ENCODE data around the gene UGT1A8.
"Not testable (repeated sequence)": the region's sequence is repeated elsewhere in the genome, so short reads cannot be mapped to it uniquely, and the experiment has no call there.

UGT1A8 gene

DNA sequence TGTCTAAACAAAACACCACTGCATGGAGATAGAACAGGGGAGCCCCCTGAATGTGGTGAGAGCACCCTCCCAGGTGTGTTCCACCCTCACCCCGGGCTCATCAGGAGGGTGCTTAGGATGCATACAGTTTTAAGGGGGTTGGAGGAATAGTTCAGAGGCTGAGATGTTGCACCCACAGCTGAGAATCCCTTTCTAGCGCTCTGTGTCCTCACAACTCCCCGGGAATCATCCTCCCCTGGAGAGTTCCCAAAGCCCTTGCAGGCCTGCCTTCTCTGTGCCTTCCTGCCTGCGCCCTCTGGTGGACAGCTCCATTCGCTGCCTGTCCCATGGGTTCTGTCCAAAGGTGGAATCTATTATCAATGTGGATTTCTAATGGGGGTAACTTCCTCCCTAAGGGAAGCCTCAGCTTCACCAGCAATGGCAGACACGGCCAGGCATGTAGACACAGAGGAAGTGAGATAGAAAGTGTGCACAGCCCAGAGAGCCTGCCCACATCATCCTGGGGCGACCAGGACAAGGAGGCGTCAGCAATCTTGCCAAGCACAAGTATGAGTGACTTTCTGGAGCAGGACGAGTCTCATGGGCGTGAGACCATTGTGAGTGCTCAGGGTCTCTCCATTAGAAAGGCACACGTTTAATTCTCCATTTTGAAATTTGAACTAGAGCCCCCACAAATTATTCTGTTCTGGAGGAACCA is 94.0 kb downstream of the UGT1A8 start:
- peak; percentile 62 for DNase-seq (ENCODE audit: low spot score)
- TF ChIP-seq, protein P1, sequence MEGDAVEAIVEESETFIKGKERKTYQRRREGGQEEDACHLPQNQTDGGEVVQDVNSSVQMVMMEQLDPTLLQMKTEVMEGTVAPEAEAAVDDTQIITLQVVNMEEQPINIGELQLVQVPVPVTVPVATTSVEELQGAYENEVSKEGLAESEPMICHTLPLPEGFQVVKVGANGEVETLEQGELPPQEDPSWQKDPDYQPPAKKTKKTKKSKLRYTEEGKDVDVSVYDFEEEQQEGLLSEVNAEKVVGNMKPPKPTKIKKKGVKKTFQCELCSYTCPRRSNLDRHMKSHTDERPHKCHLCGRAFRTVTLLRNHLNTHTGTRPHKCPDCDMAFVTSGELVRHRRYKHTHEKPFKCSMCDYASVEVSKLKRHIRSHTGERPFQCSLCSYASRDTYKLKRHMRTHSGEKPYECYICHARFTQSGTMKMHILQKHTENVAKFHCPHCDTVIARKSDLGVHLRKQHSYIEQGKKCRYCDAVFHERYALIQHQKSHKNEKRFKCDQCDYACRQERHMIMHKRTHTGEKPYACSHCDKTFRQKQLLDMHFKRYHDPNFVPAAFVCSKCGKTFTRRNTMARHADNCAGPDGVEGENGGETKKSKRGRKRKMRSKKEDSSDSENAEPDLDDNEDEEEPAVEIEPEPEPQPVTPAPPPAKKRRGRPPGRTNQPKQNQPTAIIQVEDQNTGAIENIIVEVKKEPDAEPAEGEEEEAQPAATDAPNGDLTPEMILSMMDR (IDR thresholded peaks at IDR 0.05; ENCODE audit: extremely low read depth, missing control alignments) = peak; percentile 90

DNA sequence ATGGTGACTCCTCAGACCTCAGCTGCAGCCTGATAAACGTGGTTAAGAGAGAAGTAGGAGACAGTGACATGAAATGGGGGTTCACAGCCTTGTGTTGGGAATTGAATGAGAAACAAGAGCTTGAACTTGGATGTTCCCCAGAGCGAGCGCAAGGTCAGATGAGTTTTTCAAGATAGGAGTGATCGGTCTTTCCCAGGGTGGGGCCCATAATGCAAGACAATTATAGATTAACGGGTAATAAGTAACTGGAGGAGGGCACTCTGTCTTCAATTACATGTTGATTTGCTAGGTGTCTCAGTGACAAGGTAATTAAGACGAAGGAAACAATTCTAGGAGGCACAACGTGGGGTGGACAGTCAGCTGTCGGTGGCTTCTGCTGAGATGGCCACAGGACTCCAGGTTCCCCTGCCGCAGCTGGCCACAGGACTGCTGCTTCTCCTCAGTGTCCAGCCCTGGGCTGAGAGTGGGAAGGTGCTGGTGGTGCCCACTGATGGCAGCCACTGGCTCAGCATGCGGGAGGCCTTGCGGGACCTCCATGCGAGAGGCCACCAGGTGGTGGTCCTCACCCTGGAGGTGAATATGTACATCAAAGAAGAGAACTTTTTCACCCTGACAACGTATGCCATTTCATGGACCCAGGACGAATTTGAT is 95.3 kb downstream of the UGT1A8 start, which contains the start of gene UGT1A5:
Gene UGT1A5, plus strand, starts transcription at position 297 of the 651 bp plus-strand sequence. Its CDS starts 85 bp downstream, at position 382.
- TF ChIP-seq, protein P1 (IDR thresholded peaks at IDR 0.05; ENCODE audit: extremely low read depth, missing control alignments) = no peak
- no peak for DNase-seq (ENCODE audit: low spot score)

DNA sequence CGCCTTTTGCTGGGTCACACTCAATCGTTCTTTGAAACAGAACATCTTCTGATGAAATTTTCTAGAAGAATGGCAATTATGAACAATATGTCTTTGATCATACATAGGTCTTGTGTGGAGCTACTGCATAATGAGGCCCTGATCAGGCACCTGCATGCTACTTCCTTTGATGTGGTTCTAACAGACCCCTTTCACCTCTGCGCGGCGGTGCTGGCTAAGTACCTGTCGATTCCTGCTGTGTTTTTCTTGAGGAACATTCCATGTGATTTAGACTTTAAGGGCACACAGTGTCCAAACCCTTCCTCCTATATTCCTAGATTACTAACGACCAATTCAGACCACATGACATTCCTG is 95.8 kb downstream of the UGT1A8 start:
- TF ChIP-seq, protein P1 (IDR thresholded peaks at IDR 0.05; ENCODE audit: extremely low read depth, missing control alignments) = no peak
- DNase-seq (ENCODE audit: low spot score) = no peak

GRCh38 chr2:233714121-233714520 is 96.7 kb downstream of the UGT1A8 start:
- TF ChIP-seq, protein P1 (IDR thresholded peaks at IDR 0.05; ENCODE audit: extremely low read depth, missing control alignments) = no peak
- no peak for DNase-seq (ENCODE audit: low spot score)

DNA sequence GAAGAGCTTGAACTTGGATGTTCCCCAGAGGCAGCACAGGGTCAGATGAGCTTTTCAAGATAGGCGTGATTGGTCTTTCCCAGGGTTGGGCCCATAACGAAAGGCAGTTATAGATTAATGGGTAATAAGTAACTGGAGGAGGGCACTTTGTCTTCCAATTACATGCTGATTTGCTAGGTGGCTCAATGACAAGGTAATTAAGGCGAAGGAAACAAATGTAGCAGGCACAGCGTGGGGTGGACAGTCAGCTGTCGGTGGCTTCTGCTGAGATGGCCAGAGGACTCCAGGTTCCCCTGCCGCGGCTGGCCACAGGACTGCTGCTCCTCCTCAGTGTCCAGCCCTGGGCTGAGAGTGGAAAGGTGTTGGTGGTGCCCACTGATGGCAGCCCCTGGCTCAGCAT is 101.1 kb downstream of the UGT1A8 start, which contains the start of gene UGT1A4:
Gene UGT1A4, plus strand, starts transcription at position 185 of the 400 bp plus-strand sequence. Its CDS starts 85 bp downstream, at position 270.
- TF ChIP-seq, protein P1 (IDR thresholded peaks at IDR 0.05; ENCODE audit: extremely low read depth, missing control alignments) = no peak
- no peak for DNase-seq (ENCODE audit: low spot score)

DNA sequence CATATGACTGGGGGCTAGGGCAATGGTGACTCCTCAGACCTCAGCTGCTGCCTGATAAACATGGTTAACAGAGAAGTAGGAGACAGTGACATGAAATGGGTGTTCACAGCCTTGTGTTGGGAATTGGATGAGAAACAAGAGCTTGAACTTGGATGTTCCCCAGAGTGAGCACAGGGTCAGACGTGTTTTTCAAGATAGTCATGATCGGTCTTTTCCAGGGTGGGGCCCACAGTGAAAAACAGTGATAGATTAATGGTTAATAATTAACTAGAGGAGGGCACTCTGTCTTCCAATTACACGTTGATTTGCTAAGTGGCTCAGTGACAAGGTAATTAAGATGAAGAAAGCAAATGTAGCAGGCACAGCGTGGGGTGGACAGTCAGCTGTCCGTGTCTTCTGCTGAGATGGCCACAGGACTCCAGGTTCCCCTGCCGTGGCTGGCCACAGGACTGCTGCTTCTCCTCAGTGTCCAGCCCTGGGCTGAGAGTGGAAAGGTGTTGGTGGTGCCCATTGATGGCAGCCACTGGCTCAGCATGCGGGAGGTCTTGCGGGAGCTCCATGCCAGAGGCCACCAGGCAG is 111.4 kb downstream of the UGT1A8 start, which contains the start of gene UGT1A3:
Gene UGT1A3, plus strand, starts transcription at position 320 of the 579 bp plus-strand sequence. Its CDS starts 85 bp downstream, at position 405.
- no peak for DNase-seq (ENCODE audit: low spot score)
- TF ChIP-seq, protein P1 (IDR thresholded peaks at IDR 0.05; ENCODE audit: extremely low read depth, missing control alignments) = no peak

DNA sequence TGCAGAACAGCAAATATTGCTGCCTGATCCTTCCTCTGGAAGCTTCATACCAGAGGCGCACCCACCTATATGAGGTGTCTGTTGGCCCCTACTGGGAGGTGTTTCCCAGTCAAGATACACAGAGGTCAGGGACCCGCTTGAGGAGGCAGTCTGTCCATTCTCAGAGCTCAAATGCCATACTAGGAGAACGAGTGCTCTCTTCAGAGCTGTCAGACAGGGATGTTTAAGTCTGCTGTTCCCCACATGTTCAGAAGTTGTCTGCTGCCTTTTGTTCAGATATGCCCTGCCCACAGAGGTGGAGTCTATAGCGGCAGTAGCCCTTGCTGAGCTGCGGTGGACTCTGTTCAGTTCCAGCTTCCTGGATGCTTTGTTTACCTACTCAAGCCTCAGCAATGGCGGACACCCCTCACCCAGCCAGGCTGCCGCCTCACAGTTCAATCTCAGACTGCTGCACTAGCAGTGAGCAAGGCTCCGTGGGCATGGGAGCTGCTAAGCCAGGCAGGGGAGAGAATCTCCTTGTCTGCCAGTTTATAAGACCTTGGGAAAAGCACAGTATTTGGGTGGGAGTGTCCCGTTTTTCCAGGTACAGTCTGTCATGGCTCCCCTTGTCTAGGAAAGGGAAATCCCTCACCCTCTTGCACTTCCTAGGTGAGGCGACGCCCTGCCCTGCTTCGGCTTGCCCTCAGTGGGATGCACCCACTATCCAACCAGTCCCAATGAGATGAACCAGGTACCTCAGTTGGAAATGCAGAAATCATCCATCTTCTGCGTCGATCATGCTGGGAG is 119.6 kb downstream of the UGT1A8 start:
- DNase-seq (ENCODE audit: low spot score) = not testable (repeated sequence)
